Skeletal muscle cell (primary cell): ENCODE data around the gene B3GALT4.
"Not testable (repeated sequence)": the region's sequence is repeated elsewhere in the genome, so short reads cannot be mapped to it uniquely, and the experiment has no call there.

ENCODE experiments used
- DNase-seq: peaks from one replicate; pipeline ENCODE4 v3.0.0-alpha.2; 2010; ENCODE audit warnings: low read depth
- H3K4me3 ChIP-seq: 2 replicates; pipeline ENCODE4 v1.5.1; 2011; ENCODE audit warnings: low read depth, mild to moderate bottlenecking, control low read depth, low read length, moderate library complexity

The B3GALT4 gene, protein sequence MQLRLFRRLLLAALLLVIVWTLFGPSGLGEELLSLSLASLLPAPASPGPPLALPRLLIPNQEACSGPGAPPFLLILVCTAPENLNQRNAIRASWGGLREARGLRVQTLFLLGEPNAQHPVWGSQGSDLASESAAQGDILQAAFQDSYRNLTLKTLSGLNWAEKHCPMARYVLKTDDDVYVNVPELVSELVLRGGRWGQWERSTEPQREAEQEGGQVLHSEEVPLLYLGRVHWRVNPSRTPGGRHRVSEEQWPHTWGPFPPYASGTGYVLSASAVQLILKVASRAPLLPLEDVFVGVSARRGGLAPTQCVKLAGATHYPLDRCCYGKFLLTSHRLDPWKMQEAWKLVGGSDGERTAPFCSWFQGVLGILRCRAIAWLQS

DNA sequence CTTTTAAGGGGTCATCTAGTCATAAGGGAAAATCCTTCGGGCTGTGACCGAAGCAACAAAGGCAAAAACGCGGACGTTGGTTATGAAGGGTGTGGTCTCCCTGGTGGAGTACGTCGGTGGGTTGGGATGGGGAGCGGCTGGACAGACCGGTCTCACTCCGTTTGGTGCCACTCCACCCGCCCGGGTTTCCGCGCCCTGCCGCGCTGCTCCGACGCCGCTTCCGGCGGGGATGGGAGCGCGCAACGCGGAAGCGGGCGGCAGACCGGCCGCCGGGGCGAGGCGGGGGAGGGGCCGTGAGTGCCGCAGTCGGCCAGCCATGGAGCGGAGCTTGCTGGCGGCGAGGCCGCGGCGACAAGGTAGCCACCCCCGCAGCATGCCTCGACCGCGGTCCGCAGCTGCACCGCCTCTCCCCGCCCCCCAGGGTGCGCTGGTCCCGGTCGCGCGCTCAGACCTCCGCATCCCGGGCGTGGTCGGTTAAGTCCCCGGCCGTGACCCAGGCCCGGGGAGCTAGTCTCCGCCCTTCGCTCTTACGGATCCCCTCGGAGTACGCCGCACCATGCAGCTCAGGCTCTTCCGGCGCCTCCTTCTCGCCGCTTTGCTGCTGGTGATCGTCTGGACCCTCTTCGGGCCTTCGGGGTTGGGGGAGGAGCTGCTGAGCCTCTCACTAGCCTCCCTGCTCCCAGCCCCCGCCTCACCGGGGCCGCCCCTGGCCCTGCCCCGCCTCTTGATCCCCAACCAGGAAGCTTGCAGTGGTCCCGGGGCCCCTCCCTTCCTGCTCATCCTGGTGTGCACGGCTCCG is at the start of gene B3GALT4:
Gene B3GALT4, plus strand, starts transcription at position 260 of the 799 bp plus-strand sequence. Its CDS starts 297 bp downstream, at position 557.
- no peak for DNase-seq
- H3K4me3 ChIP-seq, result peak within 1 kb of the TSS; percentile 43

DNA sequence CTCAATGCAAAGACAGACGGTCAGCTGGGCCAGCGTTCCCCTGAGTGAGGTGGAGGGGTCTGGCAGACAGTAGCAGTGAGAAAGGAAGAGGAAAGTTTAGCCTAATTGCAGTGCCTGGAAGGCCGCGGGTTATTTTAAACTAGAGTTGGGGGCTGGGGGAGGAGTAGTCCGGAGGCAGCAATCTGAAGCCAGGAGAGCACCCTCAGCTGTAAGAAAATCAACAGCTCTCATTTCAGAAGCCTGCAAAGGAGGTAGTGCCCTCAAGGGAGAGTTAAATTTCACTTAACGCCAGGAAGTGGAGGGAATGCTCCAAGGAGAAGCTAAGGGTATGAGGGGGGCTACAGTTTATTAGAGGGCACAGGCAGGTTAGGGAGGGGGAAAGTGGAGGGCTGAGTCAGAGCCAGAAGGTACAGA is 41.7 kb upstream of the B3GALT4 start:
- DNase-seq, result no peak
- H3K4me3 ChIP-seq, result no peak overlapping the region

DNA sequence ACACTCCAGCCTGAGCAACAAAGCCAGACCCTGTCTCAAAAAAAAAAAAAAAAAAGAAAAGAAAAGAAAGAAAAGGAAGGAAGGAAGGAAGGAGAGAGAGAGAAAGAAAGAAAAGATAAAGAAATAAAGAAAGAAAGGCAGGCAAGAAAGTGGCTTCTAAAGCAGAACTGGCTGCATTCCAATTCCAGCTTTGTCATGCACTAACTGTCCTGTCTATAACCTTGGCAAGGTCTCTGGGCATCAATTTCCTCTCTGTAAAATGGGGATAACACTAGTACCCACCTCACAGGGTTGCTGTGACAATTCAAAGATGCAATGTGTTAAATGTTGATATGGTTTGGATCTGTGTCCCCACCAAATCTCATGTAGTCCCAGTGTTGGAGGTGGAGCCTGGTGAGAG is 40.6 kb upstream of the B3GALT4 start:
- H3K4me3 ChIP-seq, result no peak overlapping the region
- DNase-seq, result no peak

DNA sequence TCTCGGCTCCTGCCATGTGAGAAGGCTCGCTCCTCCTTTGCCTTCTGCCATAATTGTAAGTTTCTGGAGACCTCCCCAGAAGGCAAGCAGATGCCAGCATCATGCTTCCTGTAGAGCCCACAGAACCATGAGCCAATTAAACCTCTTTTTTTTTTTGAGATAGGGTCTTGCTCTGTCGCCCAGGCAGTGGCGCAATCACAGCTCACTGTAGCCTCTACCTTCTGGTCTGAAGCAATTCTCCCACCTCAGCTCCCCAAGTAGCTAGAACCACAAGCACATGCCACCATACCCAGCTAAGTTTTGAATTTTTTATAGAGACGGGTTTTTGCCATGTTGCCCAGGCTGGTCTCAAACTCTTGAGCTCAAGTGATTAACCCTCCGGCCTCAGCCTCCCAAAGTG is 40.1 kb upstream of the B3GALT4 start:
- no peak for DNase-seq
- no peak overlapping the region for H3K4me3 ChIP-seq

- H3K4me3 ChIP-seq, result no peak overlapping the region
- no peak for DNase-seq
These were observed 39.2 kb upstream of the B3GALT4 start for GRCh38 chr6:33237741-33238140.

- no peak overlapping the region for H3K4me3 ChIP-seq
- DNase-seq, result no peak
These were observed 35.0 kb upstream of the B3GALT4 start for GRCh38 chr6:33241968-33242367.

DNA sequence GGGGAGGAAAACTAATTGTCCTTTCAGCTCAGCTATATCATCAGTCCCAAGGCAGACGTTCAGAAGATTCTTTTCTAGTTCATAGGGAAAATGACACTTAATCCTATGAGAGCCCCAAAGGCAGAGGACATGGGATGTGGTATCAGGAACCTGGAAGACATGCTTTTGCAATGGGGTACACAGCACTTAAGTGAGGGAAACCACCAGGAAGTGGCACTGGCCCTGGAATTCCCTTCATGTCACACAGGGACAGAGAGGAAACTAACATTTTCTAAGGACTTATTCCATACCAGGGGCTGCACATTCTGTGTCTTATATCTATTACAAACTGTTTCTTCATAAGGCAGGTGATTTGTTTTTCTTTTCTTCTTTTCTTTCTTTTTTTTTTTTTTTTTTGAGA is 33.4 kb upstream of the B3GALT4 start:
- DNase-seq, result no peak
- H3K4me3 ChIP-seq, result no peak overlapping the region

GRCh38 chr6:33247977-33248642 is 28.8 kb upstream of the B3GALT4 start:
- DNase-seq, result peak; percentile 50
- peak overlapping the region; percentile 63 for H3K4me3 ChIP-seq

- peak; percentile 14 for DNase-seq
- H3K4me3 ChIP-seq, result peak overlapping the region; percentile 63
These were observed 28.3 kb upstream of the B3GALT4 start for GRCh38 chr6:33248643-33248931.

GRCh38 chr6:33248932-33249731 is 27.8 kb upstream of the B3GALT4 start:
- DNase-seq, result peak; percentile 97
- peak overlapping the region; percentile 63 for H3K4me3 ChIP-seq

DNA sequence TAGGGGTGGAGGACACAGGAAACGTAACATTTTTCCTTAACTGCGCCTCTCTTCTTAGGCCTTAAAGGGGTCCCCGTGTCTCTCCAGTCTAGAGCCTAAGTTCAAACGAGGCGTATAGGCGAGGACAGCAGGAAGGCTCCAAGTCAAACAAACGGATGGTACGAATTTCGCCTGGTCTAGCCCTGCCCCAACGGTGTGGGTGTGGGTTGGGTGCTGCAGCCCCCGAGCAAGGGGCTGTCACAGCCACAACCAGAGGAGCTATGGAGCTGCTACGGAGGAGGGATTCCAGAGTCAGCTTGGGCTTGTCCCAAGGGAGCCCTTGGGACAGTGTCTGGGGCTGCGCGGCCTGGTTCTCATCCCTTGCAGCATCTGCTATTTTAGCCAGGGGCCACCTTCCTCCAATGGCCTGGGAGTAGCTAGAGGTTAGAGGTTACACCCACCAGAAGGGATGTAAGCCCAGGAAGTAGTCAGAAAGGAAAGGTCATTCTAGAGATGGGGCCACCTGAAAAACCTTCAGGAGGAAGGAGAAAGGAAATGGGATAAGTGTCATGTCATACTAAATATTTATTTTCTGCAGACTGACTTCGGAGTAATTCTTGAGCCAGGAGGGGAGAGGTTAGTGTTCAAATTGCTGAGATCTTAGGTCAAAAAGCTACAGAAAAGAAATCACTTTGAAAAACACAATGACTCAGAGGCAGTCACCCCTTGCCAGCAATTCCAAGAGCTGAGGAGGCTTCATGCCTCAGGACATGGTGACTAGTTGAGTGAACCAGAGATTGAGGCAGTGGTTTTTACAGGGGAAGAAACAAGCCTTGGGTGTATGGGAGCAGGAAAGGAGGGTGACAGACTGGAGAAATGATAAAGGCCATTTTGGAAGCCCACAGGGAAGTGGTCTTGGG is 26.9 kb upstream of the B3GALT4 start:
- H3K4me3 ChIP-seq, result peak overlapping the region; percentile 63
- DNase-seq, result peak; percentile 53

DNA sequence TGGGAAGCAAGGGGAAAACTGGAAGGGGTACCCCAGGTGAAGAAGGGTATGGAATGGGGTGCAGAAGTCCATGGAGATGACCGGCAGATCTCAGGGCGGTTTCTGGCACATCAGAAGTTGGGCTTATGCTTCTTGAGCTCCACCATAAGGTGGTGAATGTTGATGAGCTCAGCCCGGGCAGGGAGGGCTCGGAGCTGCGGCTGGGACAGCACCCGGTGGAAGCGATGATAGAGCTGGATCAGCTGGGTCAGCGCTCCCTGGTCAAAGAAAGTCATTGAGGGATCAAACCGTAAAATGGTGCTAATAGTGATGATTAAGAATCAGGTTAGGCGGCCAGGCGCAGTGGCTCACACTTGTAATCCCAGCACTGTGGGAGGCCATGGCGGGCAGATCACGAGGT is 26.2 kb upstream of the B3GALT4 start:
- DNase-seq, result no peak
- no peak overlapping the region for H3K4me3 ChIP-seq

GRCh38 chr6:33251395-33252012 is 25.4 kb upstream of the B3GALT4 start:
- DNase-seq, result no peak
- H3K4me3 ChIP-seq, result no peak overlapping the region

GRCh38 chr6:33252759-33253158 is 24.2 kb upstream of the B3GALT4 start:
- DNase-seq, result no peak
- no peak overlapping the region for H3K4me3 ChIP-seq

GRCh38 chr6:33254591-33254990 is 22.3 kb upstream of the B3GALT4 start:
- H3K4me3 ChIP-seq, result no peak overlapping the region
- no peak for DNase-seq

DNA sequence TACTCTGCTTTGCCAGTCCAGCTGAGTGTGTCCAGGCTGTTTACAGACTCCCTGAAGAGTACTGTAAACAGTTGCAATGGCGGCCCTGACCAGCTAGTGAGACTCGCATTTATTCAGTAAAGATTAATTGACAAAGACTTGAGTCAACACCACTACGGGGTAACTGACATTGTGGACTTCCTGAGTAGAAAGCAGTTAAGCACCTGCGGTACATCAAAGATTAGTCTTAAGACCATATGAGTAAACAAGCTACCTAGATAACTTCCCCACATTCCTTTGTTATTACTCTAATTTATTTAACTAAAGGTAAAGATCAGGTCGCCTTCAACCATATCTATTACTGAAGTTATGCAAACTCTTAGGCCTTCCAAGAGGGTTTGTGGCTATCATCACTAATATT is 17.9 kb upstream of the B3GALT4 start:
- no peak overlapping the region for H3K4me3 ChIP-seq
- no peak for DNase-seq

DNA sequence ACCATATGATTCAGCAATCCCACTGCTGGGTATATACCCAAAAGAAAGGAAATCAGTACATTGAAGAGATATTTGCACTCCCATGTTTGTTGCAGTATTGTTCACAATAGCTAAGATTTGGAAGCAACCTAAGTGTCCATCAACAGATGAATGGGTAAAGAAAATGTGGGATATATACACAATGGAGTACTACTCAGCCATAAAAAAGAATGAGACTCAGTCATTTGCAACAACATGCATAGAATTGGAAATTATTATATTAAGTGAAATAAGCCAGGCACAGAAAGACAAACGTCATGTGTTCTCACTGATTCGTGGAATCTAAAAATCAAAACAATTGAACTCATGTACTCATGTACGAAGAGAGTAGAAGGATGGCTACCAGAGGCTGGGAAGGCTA is 14.4 kb upstream of the B3GALT4 start:
- not testable (repeated sequence) for H3K4me3 ChIP-seq, DNase-seq

GRCh38 chr6:33264015-33264414 is 12.9 kb upstream of the B3GALT4 start:
- no peak overlapping the region for H3K4me3 ChIP-seq
- DNase-seq, result no peak
